PC-9 (cell line): Measurements from ENCODE around the gene CMC1. TPM values are rescaled to one million over a fixed set of nuclear protein-coding genes. Genes with fewer than 3 reads are reported as not detected.
"Not testable (repeated sequence)": the region's sequence is repeated elsewhere in the genome, so short reads cannot be mapped to it uniquely, and the experiment has no call there.

Experiments used
- BruUV-seq: library from RNA; stranded (reverse); fragments of 400-500 nt; replicated peaks from 2 replicates; lab custom pipeline; 2021; lab: Mats Ljungman, UMichigan
- CTCF ChIA-PET: fragments of 300-600 bp; sonication (Branson Sonifier 250); formaldehyde crosslinking; loops from one replicate; lab custom pipeline; 2022; ENCODE audit warnings: antibody characterized with exemption; lab: Charles Lee
- POLR2A ChIA-PET: fragments of 300-600 bp; sonication (Branson Sonifier 250); formaldehyde crosslinking; loops from one replicate; lab custom pipeline; 2022; ENCODE audit warnings: antibody characterized with exemption; ENCODE audit not compliant: unreplicated experiment; lab: Charles Lee
- DNase-seq, 2 experiments: peaks; one replicate each; pipeline versions ENCODE4 v3.0.0 to v3.0.0-alpha.2; 2015 to 2022; ENCODE audit warnings: mixed read lengths in 1 of 2
- H2AFZ ChIP-seq: fragments of 200-600 bp; sonication (generic); 2 replicates; pipeline ENCODE4 v1.8.1; 2017; ENCODE audit warnings: antibody characterized with exemption
- H3F3A ChIP-seq: fragments of 200-600 bp; sonication (generic); 2 replicates; pipeline ENCODE4 v1.8.1; 2017; ENCODE audit warnings: antibody characterized with exemption, mild to moderate bottlenecking, low read depth; ENCODE audit not compliant: insufficient read depth
- H3K27ac ChIP-seq: fragments of 200-600 bp; sonication (generic); 2 replicates; pipeline ENCODE4 v1.6.1; 2016; ENCODE audit warnings: mixed run types
- H3K27me3 ChIP-seq: fragments of 200-600 bp; sonication (generic); 2 replicates; pipeline ENCODE4 v1.6.1; 2016; ENCODE audit warnings: low read depth, mixed run types; ENCODE audit not compliant: insufficient read depth
- H3K36me3 ChIP-seq: fragments of 200-600 bp; sonication (generic); 2 replicates; pipeline ENCODE4 v1.6.1; 2016; ENCODE audit warnings: low read depth, mixed run types
- H3K4me1 ChIP-seq: fragments of 200-600 bp; sonication (generic); replicated peaks from 2 replicates; pipeline ENCODE4 v1.6.1; 2016; ENCODE audit warnings: mixed run types; ENCODE audit not compliant: insufficient read depth
- H3K4me2 ChIP-seq: fragments of 200-600 bp; sonication (generic); 2 replicates; pipeline ENCODE4 v1.6.1; 2017; ENCODE audit warnings: mixed run types
- H3K4me3 ChIP-seq: fragments of 200-600 bp; sonication (generic); 2 replicates; pipeline ENCODE4 v1.6.1; 2016; ENCODE audit warnings: mixed run types
- H3K79me2 ChIP-seq: fragments of 200-600 bp; sonication (generic); 2 replicates; pipeline ENCODE4 v1.6.1; 2017; ENCODE audit warnings: low read depth, mixed run types
- H3K9me2 ChIP-seq: fragments of 200-600 bp; sonication (generic); 2 replicates; pipeline ENCODE4 v1.8.1; 2017; ENCODE audit warnings: mild to moderate bottlenecking; ENCODE audit not compliant: insufficient read depth
- H3K9me3 ChIP-seq: fragments of 200-600 bp; sonication (generic); 2 replicates; pipeline ENCODE4 v1.8.1; 2016; ENCODE audit warnings: low read depth; ENCODE audit not compliant: insufficient read depth
- H4K20me1 ChIP-seq: fragments of 200-600 bp; sonication (generic); 2 replicates; pipeline ENCODE4 v1.8.1; 2017; ENCODE audit not compliant: insufficient read depth
- CTCF ChIP-seq: fragments of 200-600 bp; sonication (generic); conservative IDR thresholded peaks from 2 replicates; pipeline ENCODE4 v1.6.1; 2017; ENCODE audit warnings: mixed run types, antibody characterized with exemption, mild to moderate bottlenecking, moderate library complexity
- EZH2 ChIP-seq: fragments of 200-600 bp; sonication (generic); IDR thresholded peaks from 2 replicates; pipeline ENCODE4 v1.8.0; 2017; ENCODE audit warnings: antibody characterized with exemption, low read depth
- intact Hi-C: fragments of 100-400 bp; cut with micrococcal nuclease; formaldehyde crosslinking; loops from one replicate; pipeline ENCODE4 v1.10.0; 2022; ENCODE audit not compliant: unreplicated experiment
- total RNA-seq: library from RNA; stranded (reverse); gene quantifications from 2 replicates; pipeline ENCODE4 v1.2.3, GENCODE V29; 2021

The CMC1 gene
- total RNA-seq, 1 experiment from 2014 or later = 33.8 TPM

DNA sequence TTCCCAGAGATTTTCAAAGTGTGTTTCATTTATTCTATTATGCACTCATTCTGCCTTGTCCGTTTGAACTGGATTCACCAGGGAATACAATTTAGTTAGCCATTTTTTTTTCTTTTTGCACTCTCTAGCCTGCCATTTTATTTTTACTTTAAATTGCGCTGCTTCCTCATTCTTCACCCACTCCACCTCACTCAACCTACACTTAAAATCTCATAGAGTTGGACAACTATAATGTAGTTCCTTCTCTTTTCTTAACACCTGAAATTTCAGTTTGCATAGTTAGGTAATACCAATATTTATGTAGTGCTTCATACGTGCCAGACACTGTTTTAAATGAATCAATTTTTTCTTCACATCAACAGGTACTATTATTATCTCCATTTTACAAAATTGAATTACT, 42.4 kb upstream of the CMC1 start:
- ChIA-PET CTCF (no interaction called here), POLR2A (no interaction called here)
- intact Hi-C loops = no loop called here
- no peaks in the 10 kb centered on the region for H3F3A ChIP-seq
- H3K9me2 ChIP-seq = no peaks in the 10 kb centered on the region
- no peak for TF ChIP-seq CTCF
- TF ChIP-seq EZH2 = no peak
- no peaks in the 10 kb centered on the region for H3K4me1 ChIP-seq
- H3K79me2 ChIP-seq = no peaks in the 10 kb centered on the region
- H2AFZ ChIP-seq = no peak overlapping the region
- no peaks in the 10 kb centered on the region for H3K27me3 ChIP-seq
- H3K36me3 ChIP-seq = no peaks in the 10 kb centered on the region
- no peak overlapping the region for H3K4me2 ChIP-seq
- no peak for DNase-seq
- H4K20me1 ChIP-seq = no peaks in the 10 kb centered on the region
- no TSS peak for BruUV-seq
- no peak overlapping the region for H3K27ac ChIP-seq
- no peak overlapping the region for H3K4me3 ChIP-seq
- H3K9me3 ChIP-seq = no peaks in the 10 kb centered on the region

DNA sequence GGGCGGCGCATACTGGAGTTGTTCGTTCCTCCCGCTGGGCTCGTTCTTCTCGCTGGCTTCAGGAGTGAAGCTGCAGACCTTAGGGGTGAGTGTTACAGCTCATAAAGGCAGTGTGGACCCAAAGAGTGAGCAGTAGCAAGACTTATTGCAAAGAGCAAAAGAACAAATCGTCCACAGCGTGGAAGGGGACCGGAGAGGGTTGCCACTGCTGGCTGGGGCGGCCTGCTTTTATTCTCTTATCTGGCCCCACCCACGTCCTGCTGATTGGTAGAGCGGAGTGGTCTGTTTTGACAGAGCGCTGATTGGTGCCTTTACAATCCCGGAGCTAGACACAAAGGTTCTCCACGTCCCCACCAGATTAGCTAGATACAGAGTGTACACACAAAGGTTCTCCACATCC, 41.8 kb upstream of the CMC1 start:
- H3K4me3 ChIP-seq, POLR2A ChIA-PET, H2AFZ ChIP-seq, H3K4me1 ChIP-seq, intact Hi-C loops, H4K20me1 ChIP-seq, H3K9me3 ChIP-seq, H3K79me2 ChIP-seq, CTCF ChIA-PET, H3K4me2 ChIP-seq, BruUV-seq, DNase-seq, H3F3A ChIP-seq, H3K9me2 ChIP-seq, H3K27ac ChIP-seq, H3K36me3 ChIP-seq, H3K27me3 ChIP-seq: not testable (repeated sequence)

DNA sequence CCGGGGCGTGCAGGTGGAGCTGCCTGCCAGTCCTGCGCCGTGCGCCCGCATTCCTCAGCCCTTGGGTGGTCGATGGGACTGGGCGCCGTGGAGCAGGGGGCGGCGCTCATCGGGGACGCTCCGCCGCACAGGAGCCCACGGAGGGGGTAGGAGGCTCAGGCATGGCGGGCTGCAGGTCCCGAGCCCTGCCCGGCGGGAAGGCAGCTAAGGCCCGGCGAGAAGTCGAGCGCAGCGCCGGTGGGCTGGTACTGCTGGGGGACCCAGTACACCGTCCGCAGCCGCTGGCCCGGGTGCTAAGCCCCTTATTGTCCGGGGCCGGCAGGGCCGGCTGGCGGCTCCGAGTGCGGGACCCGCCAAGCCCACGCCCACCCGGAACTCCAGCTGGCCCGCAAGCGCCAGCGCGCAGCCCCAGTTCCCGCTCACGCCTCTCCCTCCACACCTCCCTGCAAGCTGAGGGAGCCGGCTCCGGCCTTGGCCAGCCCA, 41.0 kb upstream of the CMC1 start:
- H3K9me2 ChIP-seq, H3K27ac ChIP-seq, intact Hi-C loops, H3K4me1 ChIP-seq, H3K4me3 ChIP-seq, POLR2A ChIA-PET, H4K20me1 ChIP-seq, H2AFZ ChIP-seq, CTCF ChIA-PET, H3K36me3 ChIP-seq, H3F3A ChIP-seq, H3K9me3 ChIP-seq, DNase-seq, H3K4me2 ChIP-seq, BruUV-seq, H3K27me3 ChIP-seq, H3K79me2 ChIP-seq: not testable (repeated sequence)

- TF ChIP-seq CTCF = no peak
- no peak for TF ChIP-seq EZH2
- Histone ChIP-seq H3K4me1 (no peaks in the 10 kb centered on the region), H4K20me1 (no peaks in the 10 kb centered on the region), H3F3A (no peaks in the 10 kb centered on the region), H3K27ac (no peak overlapping the region), H3K79me2 (no peaks in the 10 kb centered on the region), H3K4me3 (no peak overlapping the region), H3K9me3 (no peaks in the 10 kb centered on the region), H3K4me2 (no peak overlapping the region), H3K36me3 (no peaks in the 10 kb centered on the region), H3K27me3 (no peaks in the 10 kb centered on the region), H3K9me2 (no peaks in the 10 kb centered on the region), H2AFZ (no peak overlapping the region)
- POLR2A ChIA-PET = no interaction called here
- CTCF ChIA-PET = no interaction called here
- intact Hi-C loops = no loop called here
- no peak for DNase-seq
- no TSS peak for BruUV-seq
Observed at GRCh38 chr3:28206479-28206878, 34.9 kb upstream of the CMC1 start.
